Stimulated activated CD8-positive, alpha-beta memory T cell treated with anti-CD3 and anti-CD28 coated beads, Interleukin-2, amount 100 ng/mL, for 1 hour (primary cell): ENCODE results near the gene RPS14.

Source experiments
- DNase-seq, 2 donors: peaks; one replicate each; pipeline ENCODE4 v3.0.0-alpha.2; 2020; ENCODE audit warnings: low read depth in 2 of 2

The RPS14 gene

DNA sequence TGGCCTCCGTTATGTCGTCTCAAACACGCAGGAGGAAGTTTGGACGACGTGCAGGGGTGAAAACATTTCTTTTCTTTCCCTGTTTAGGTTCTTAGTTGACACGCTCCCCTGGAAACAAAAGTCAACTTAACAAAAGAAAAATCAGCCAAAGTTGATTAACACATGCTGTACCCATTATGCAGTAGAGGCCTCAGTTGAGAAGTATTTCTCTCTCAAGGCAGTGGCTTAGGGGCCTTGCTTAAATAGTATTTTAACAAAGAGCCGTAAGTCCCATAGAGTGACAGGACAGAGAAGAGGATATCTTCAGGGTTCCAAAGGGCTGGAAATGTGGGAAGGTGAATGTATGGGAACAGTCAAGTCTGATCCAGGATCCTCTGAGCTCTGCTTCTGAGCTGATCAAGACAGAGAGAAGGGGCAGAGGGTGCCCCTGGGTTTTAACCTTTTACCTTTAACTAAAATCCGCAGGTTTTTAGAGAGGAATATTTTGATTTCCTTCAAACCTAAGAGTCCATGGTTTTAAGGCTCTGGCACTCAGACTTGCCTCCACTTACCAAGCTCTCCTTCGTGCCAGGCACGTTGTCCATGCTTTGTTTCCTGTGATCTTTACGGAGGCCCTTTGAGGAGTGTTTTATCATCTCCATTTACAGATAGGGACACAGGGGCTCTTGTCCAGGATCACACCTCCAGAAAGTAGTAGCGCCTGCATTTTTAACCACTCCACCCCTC is 36.2 kb downstream of the RPS14 start:
- no peak for DNase-seq

DNA sequence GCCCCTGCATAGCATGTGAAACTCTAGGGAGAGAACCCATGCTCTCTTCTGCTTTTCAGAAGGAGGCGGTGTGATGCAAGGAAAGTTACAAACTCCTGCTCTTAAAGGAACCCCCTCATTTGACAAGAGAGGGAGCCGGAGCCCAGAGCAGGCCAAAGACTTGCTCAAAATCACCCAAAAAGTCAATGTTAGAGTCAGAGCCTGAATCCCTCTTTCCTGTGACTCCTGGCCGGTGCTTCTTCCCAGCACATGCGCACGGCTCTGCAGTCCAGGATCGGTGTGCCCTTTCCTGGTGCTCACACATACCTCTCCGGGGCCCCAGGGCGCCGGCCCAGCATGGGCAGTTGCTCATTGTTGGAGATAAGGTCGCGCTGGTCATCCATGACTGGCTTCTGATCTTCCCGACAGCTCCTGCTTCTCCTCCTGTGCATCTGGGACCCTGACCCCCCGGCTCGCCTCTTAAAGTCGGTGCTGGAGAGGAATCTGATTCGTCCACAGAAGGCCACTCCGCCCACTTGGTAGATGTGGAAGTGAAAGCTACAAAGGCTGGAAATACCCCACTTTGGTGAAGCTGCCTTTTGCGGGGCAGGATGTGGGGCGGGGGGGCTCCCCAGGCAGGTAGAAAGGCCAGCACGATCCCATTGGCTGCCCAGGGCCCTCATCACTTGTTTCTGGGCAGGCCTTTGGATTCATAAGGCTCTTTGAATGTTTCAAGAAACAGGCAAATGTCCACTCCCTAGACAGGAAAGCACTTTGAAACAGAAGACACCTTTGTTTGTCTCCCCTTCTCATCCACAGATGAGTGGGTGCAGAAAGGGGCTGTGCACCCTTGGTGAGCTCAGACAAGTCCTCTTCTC is 37.0 kb downstream of the RPS14 start, which contains the start of gene CD74:
Gene CD74, minus strand, starts transcription at position 592 of the 857 bp plus-strand sequence. Its CDS starts 161 bp downstream, at position 431.
- peak; percentile 82 to 85 for DNase-seq

DNA sequence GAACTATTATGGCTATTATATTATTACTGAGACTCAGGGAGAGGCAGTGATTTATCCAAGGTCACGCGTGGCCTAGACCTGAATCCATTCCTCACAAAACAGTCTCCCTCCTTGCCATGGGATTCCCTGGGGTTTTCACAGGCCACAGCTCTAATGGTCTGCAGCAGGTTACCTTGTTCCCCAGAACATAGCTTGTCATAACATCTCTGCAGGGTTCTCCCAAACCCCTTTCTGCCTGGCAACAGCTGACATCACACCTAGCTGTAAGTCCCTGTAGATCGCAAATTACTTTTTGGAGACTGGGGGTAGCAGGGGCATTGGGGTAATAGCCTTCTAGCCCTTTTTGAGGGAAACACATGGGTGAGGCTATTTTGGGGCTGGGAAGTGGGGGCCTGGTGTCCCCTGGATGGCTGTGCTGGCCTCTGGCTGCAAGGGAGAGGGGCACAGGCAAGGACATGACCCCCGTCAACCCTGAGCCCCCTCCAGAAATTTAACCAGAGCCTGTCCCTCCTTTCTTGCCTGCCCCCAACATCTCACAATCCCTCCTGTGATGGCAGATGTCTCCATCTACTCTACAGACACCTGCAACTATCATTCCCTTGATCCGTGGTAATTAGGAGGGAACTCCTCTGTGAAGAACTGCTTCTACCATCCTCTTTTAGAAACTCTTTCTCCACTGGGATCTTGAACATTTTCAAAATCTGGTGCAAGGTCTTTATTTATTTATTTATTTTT is 38.1 kb downstream of the RPS14 start:
- peak; percentile 33 to 37 for DNase-seq

DNA sequence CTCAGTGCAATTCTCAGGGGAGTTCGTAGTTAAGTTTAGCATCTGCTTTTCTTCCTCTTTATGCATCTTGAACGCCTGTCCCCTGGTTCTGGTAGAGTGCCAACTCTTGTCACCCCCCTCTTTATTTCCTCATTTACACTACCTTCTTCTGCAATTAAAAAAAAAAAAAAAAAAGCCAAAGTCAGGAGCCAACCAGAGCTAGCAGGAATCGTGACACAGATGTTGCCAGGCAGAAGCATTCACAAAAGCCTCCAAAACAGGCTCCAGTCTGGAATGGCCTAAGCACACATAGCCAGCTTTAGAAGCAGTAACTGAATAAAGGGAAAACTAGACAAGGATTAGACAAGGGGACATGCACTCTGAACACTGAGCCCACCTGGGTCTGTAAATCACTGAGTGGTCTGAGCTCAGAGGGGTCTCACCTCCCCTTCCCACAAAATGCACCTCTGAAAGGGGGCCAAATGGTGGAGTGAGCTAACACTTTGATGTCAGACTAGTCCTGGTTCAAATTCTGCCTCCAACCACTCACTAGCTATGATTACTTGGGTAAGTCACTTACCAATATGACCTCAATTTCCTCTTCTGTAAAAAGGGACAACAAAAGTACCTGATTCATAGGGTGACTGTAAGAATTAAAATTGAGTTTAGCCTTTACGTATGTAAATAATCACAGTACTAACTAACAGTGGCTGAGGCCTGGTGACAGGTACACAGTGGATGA is 38.9 kb downstream of the RPS14 start:
- peak; percentile 23 to 27 for DNase-seq

DNA sequence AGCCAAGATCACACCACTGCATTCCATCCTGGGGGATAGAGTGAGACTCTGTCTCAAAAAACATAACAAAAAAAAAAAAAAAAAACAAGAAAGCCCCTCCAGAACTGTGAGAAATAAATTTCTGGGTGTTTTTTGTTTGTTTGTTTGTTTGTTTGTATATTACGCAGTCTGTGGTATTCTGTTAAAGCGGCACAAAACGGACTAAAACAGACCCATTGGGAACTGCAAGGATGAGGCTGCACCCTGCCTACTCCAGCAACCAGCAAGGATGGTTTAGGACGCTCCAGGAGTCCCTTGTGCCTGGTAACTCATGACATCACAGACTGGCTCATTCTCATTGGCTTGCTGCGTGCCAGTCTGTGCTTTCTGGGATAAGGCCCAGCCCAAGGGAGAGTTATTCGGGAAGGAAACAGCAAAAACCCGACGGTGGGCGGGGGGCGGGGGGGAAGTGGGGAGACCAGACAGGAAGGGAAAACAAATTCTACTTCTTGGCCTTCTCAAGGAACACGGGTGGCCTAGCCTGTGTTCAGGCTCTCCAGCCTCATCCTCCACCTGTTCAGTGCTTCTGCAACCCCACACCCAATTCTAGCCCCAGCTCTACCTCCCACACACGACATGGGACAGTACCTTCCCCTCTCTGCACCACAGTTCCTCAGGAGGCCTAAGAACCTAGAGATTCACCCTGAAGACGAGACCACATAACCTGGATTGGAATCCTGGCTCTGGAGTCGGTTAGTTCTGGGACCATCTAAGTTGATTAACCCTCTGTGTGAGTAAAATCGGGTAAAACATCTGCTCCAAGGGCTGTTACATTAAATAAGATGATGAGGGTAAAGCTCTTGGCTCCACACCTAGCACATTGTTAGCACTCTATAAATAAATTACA is 39.7 kb downstream of the RPS14 start:
- peak in 1 of 2 donors; percentile 12 for DNase-seq

DNA sequence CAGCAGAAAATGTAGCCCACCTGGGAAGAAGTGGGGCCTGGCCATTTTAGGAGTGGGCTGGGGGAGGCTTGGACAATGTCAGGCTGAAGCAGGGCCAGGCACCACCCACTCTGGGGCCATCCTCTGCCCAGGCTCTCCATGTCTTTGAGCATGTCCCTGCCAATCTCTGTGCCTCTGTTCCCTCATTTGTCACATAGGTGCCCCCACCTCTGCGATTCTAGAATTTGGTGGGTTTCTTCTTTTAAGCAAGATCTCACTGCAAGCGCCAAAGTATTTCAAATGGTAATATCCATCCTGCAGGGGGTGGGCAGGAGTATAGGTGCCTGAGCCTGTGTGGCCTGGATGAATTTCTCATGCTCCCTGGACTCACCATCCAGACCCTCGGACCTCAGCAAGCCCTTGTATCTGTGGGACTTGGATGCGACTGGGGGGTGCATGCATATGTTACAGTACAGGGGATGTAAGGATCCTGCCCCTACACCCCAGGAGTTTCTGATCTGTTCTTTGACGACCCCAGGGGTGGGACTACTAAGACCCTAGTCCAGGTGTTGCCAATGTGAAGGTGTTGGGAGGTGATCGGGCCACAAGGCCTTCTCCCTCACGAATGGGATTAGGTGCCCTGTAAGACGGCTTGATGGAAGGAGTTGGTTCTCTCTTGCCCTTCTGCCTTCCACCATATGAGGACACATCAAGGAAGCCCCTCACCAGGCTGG is 41.2 kb downstream of the RPS14 start:
- no peak for DNase-seq

DNA sequence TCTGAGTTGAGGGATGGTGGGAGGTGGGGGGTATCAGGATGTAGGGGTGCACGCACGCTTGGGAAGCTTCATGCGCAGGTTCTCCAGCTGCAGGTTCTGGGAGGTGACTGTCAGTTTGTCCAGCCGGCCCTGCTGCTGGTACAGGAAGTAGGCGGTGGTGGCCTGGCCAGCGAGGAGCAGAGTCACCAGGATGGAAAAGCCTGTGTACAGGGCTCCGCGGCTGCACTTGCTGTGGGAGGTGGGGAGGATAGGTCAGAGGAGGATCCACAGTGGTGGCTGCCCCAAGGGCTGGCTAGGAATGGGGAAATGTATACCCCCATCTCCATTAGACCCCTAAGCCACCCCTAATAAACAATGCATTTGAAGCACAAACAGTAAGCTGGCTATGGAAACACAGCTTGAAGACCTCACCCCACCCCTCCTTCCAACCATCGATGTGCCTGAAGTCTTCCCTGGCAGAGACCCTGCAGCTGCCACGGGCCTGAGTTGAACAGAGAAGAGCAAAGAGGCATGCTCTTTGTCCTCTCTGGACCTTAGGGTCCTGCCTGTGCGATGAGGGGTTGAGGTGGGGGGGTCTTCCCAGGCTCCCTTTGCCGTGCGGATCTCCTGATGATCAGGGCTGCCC is 42.3 kb downstream of the RPS14 start:
- no peak for DNase-seq

DNA sequence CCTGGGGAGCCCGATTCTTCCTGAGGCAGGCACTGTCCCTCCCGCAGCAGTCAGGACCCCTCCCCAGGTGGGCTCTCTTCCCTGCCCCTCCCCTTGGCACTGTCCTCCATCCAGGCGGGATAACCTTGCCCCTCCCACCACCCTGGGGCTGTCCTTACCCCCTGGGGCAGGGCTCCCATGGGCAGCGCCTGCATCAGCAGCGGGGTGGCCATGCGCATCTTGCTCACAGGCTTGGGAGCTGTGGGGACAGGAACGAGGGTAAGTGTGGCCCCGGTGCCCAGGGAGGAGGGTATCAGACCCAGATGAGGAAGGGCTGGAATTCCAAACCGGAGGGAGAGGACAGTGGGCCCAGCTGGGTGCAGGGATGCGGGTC is 42.8 kb downstream of the RPS14 start:
- no peak for DNase-seq

DNA sequence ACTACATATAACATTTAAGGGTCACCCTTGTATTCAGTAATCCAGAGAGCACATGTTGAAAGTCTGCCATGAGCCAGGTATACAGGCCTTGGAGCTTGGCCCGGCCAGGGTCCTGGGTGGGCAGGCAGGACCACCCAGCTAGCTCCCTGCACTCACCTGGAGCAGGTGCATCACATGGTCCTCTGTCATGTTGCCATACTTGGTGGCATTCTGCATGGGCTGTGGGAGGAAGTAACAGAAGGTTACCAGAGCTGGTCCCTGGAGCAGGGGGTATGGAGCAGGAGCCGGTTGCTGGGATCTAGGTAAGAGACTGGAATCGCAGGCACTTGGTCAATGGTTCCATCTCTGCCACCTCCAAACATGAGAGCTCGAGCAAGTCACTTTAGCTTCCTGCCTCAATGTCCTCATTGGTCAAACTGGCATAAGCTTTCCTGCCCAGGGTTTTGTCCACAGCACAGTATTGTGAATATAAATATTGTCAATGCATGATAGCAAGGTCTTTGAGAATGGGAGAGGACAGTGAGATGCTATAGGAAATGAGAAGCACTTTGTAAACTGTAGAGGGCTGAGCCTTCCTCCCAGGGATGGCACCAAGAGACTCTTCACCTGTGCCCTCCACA is 43.3 kb downstream of the RPS14 start:
- DNase-seq: no peak

DNA sequence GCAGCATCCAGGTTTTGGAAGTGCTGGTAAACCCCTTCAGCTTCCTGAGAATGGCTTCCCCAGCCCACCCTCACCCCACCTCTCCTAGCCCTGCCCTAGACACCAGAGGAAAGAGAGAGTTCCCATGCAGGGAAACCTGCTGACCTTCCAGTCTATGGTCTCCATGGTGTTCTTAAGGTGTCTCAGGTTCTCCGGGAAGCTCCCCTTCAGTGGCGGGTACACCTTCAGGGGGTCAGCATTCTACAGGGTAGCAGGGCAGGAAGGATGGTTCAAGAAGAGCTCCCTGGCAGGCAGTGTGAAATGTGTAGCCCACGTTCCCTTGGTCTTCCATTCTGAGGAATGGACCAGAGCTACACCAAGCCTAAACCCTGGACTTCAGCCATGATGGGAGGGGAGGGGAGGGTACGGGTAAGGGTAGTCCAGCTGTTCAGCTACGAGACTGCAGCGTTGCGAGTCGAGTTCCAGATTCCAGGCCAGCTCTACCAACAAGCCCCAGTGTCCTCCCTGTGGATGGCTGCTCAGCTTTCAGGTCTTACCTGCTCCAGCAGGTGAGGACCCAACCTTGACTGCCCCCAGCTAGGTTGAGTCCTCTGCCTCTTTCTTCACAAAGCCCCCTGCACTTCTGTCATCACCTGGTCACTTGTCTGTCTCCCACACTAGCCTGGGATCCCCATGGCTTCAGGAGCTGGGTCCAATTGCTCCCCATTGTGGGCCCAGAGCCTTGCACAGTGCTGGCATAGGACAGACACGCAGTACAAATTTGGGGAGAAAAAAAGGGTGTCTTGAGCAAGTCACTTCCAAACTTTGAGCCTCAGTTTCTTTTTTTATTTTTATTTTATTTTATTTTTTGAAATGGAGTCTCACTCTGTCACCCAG is 44.4 kb downstream of the RPS14 start:
- DNase-seq: no peak

DNA sequence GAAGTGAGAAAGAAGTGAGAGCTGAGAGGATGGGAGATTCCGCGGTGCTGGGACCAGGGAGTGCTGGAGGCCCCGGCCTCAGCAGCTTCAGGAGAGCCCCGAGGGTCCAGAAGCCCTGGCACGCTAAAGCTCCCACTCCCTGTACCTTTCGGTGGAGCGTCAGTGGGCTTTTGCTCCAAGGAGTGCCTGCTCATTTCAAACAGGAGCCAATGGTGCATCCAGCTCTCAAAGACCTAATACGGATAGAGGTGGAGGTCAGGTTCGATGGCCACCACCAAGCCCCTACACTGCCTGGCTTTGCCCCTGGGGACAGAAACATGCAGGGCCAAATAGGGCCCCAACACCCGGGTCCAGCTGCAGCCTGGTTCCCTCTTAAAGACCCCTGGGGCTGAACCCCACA is 45.0 kb downstream of the RPS14 start:
- DNase-seq: no peak

DNA sequence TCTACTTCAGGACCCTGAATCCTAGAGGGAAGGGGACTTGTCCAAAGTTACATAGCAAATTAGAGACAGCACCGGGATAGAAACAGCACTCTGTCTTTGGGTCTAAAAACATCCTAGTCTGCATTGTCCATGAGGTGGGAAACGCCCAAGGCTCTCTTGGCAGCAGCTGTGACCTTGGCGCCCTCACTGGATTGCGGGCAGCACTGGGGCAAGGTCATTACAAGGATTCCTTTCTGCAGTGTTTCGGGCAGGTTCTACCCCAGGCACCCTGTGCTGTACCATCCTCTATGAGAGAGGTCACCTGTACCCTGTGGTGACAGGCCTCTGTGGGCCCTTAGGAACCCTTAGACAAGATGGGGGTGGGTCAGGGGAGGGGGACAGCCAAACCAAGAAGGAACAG is 45.4 kb downstream of the RPS14 start:
- no peak for DNase-seq

DNA sequence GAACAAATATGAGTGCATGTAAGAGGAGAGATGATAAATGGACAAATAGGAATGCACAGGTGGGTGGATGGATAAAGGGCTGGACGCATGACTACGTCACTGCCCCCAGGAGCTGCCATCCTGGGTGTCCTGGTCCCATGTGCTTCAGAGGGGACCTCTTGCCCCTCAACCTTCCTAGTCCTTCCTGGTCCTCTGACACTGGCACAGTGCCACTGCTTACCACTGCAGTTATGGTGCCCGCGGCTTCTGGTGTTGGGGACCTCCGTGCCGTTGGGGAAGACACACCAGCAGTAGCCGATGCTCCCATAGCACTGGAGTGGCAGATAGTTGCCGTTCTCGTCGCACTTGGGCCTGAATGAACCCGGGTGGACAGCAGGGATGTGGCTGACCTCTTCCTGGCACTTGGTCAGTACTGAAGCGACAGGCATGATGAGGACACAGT is 46.6 kb downstream of the RPS14 start:
- DNase-seq: no peak

DNA sequence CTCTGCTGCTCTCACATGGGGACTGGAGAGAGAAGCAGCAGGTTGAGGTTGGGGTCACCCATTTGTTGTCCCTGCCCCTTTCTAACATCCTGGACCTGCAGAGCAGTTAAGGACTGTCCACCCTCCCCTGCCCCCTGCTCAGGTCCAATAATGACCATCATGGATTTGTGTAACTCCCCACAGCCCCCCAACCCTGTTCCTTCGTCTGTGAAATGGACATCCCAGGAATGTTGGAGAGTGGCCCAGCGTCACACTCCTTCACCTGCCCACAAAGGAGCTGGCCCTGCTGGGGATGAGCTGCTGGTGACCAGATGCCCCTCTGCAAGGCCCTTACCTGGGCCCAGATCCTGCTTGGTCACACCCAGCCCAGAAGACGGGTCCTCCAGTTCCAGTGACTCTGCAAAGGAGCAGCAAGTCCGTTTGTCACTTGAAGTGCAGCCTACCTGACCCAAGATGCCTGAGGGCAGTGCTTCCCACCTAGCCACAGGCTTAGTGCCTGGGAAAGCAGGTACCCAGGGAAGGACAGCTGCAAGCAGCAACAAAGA is 47.2 kb downstream of the RPS14 start:
- no peak for DNase-seq

DNA sequence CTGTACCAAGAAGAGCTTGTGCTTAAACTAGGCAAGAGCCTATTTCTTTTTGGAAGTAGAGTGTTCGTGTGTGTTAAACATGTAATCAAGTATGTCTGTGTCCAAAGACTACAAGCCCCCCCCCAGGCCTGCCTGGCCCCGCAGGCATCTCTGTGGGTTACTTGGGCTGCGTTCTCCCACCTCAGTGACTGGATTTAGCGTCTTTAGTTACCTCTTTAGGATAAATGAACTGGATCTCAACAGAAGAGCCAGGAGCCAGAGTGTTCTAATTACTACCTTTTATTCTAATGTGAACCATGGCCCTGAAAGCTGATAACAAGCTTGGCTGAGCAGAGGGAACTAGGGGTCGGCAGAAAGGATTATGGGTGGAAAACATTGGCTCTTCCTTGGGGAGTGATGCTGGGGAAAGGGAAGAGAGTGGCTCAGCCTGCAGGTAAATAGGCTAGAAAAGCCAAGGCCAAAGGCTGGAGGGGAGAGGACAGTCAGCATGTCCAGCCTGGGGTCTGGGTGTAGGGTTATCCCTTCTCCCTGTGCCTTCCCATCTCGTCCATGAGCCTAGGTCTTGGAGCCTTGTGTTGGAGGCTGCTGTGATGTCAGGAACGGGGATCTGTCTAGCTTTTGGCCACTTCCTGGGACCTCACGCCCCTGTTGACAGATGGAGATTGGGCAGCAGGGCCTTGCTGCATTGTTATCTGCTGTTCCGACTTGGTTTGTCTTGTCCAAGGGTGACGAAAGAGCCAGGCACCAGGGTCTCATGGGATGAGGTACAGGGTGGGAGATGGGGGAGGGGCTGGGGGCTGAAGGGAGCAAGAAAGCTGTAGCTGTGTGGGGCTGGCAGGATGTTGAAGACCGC is 47.9 kb downstream of the RPS14 start:
- no peak for DNase-seq

DNA sequence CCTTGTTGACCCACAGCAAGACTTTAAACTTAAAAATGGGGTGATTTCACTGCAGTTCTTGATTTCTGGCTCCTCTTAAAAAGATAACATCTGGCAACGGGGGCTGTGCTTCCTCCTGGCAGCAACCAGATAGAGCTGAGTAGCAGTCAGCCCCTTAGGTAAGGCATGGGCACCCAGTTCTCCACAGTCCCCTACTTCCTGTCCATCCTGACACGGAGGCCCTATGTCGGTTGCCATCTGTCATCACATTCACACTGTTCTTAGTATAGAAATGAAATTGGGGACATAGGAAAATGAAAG is 48.5 kb downstream of the RPS14 start:
- no peak for DNase-seq
